Testis (tissue), 2 donors: ENCODE results near the gene IKZF1.

Experiments used
- POLR2A ChIP-seq: fragments of 450-650 bp; IDR thresholded peaks from one replicate; pipeline ENCODE4 v1.6.1; 2017; ENCODE audit warnings: antibody characterized with exemption, mild to moderate bottlenecking, moderate library complexity
- TF ChIP-seq, protein P1 (sequence below), 3 experiments: fragments of 450-650 bp in 2 of 3; fragments of 200-600 bp in 1 of 3; sonication (generic) in 1 of 3; IDR thresholded peaks; one replicate each; pipeline ENCODE4 v1.5.1; 2016 to 2019; ENCODE audit warnings: antibody characterized with exemption in 3 of 3, mild to moderate bottlenecking in 2 of 3, moderate library complexity in 1 of 3

DNA sequence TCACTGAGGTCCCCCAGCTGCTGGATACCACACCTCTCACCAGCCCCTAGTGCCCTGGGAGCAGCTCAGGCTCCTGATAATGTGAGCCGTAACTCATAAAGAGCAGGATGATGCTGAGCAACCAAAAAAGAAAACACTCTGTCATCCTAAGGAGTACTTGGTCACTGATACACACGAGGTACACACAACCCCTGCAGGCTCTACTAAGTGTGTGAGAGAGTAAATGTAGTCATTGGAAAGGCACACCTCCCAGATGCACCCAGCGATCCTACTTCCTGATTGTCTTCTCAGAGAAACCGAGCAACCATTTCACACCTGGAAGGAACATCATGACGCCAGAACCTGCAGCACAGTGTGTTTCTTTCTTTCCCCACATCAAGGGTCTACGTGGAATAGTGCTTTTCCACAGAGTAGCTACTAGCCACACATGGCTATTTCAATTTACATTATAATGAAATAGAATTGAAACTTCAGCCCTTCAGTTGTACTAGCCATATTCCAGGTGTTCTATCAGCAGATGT is 111.4 kb downstream of the IKZF1 start:
- TF ChIP-seq, protein P1, sequence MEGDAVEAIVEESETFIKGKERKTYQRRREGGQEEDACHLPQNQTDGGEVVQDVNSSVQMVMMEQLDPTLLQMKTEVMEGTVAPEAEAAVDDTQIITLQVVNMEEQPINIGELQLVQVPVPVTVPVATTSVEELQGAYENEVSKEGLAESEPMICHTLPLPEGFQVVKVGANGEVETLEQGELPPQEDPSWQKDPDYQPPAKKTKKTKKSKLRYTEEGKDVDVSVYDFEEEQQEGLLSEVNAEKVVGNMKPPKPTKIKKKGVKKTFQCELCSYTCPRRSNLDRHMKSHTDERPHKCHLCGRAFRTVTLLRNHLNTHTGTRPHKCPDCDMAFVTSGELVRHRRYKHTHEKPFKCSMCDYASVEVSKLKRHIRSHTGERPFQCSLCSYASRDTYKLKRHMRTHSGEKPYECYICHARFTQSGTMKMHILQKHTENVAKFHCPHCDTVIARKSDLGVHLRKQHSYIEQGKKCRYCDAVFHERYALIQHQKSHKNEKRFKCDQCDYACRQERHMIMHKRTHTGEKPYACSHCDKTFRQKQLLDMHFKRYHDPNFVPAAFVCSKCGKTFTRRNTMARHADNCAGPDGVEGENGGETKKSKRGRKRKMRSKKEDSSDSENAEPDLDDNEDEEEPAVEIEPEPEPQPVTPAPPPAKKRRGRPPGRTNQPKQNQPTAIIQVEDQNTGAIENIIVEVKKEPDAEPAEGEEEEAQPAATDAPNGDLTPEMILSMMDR (IDR thresholded peaks at IDR 0.05), result no peak
- no peak for TF ChIP-seq POLR2A
